GM21360 (cell line): Measurements from ENCODE around the gene FOXRED1.
"Not testable (repeated sequence)": the region's sequence is repeated elsewhere in the genome, so short reads cannot be mapped to it uniquely, and the experiment has no call there.

Experiments
- ATAC-seq: cut with Tn5 transposase; IDR thresholded peaks from one replicate; pipeline ENCODE4 v1.9.1; 2021; ENCODE audit warnings: mild to moderate bottlenecking, moderate library complexity; ENCODE audit not compliant: unreplicated experiment

Gene FOXRED1

GRCh38 chr11:126268361-126268707, 620 bp upstream of the FOXRED1 start:
- ATAC-seq = peak; percentile 0

GRCh38 chr11:126277322-126277721, 8.4 kb downstream of the FOXRED1 start:
- ATAC-seq = no peak

- ATAC-seq = no peak
Measured at GRCh38 chr11:126277780-126278179, 8.8 kb downstream of the FOXRED1 start.

GRCh38 chr11:126279191-126279590, 10.2 kb downstream of the FOXRED1 start:
- no peak for ATAC-seq

DNA sequence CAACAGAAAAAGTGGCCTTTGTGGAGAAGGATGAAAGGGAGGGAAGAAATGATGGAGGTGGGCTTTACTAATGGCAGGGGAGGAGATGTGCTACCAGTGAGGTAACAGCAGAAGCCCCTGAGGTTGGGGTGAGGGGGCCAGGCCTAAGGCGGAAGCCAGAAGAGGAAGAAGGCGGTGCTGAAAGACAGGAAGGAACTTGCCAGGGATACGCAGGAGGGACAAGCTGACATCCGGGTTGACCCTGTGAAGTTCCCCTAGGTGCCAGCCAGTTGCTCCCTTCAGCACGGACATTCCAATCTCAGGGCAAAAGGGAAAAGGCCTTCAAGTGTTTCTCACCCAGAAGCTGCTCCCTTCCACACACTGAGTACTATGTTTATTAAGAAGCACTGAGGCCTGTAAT, 11.6 kb downstream of the FOXRED1 start:
- no peak for ATAC-seq

GRCh38 chr11:126281245-126281644, 12.3 kb downstream of the FOXRED1 start:
- no peak for ATAC-seq

- ATAC-seq = no peak
Measured at GRCh38 chr11:126281666-126282175, 12.8 kb downstream of the FOXRED1 start.

GRCh38 chr11:126282361-126282735, 13.4 kb downstream of the FOXRED1 start:
- ATAC-seq = peak; percentile 29

- ATAC-seq = peak; percentile 61
Measured at GRCh38 chr11:126282736-126283591, 14.0 kb downstream of the FOXRED1 start, which contains the start of gene TIRAP. Gene TIRAP, plus strand, starts transcription at chr11:126283093. Its CDS starts 7,802 bp downstream, at chr11:126290895.

DNA sequence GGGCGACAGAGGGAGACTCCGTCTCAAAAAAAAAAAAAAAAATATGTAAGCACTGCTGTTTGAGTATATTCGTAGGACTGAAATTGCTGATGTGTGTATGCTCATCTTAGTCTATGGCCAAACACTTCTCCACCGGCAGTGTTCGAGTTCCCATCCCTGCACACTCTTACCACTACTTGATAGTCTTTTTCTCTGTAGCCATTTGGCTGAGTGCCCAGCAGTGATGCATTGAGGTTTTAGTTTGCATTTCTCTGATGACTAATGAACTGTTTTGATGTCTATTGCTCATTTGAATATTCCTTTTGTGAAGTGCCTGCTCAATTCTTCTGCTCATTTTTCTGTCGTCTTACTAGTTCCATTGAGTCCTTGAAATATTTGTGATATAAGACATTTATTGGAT, 15.9 kb downstream of the FOXRED1 start:
- ATAC-seq = peak; percentile 40

DNA sequence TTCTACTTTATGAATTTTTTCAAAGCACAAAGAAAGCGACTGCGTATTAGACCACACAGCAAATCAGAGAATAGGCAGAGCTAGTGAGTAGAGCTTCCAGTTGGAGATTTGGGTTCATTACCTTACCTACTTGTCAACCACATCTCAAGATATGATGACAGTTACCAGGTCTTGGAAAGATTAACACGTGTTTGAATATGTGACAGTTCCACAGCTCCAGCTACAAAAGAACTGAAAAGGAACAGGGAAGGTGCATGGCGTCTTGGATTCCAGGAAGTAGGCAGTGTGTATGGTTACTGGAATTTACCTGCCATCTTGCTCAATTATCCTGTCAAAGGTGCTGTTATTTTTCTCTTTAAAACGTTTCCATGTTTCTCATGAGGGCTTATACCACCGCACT, 19.3 kb downstream of the FOXRED1 start:
- no peak for ATAC-seq

DNA sequence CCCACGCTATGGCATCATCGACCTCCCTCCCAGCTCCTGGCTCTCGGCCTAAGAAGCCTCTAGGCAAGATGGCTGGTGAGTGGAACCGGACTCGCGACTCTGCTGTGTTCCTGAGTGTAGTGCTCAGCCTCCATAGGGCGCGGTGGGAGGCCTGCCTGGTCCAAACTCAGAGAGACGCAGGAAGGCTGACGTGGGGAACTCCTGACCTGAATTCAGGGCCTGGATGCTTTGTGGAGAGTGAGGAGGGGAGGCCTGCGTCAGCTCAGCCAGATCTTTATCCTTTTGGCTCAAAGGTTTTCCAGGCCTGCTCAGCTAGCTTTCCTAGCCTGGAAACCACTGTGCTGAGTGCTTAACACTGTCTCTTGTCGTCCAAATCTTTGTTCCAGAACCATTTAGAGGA, 21.9 kb downstream of the FOXRED1 start:
- no peak for ATAC-seq

GRCh38 chr11:126293726-126294125, 24.8 kb downstream of the FOXRED1 start:
- ATAC-seq = peak; percentile 59

DNA sequence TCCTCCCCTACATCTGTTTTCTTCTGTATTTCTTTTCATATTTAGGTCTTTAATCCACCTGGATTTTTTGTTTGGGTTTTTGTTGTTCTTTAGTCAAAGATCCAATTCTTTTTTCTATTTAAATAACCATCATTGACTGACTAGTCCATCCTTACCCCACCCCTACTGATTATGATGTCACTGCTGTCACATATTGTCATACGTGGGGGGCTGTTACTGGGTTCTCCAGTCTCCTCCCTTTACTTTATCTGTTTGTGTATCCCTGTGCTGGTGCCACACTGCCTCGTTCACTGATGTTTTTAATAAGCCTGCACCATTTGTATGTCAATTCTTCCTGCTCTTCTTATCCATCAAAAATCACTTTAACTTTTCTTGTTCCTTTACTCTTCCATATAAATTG, 28.1 kb downstream of the FOXRED1 start:
- ATAC-seq = no peak

DNA sequence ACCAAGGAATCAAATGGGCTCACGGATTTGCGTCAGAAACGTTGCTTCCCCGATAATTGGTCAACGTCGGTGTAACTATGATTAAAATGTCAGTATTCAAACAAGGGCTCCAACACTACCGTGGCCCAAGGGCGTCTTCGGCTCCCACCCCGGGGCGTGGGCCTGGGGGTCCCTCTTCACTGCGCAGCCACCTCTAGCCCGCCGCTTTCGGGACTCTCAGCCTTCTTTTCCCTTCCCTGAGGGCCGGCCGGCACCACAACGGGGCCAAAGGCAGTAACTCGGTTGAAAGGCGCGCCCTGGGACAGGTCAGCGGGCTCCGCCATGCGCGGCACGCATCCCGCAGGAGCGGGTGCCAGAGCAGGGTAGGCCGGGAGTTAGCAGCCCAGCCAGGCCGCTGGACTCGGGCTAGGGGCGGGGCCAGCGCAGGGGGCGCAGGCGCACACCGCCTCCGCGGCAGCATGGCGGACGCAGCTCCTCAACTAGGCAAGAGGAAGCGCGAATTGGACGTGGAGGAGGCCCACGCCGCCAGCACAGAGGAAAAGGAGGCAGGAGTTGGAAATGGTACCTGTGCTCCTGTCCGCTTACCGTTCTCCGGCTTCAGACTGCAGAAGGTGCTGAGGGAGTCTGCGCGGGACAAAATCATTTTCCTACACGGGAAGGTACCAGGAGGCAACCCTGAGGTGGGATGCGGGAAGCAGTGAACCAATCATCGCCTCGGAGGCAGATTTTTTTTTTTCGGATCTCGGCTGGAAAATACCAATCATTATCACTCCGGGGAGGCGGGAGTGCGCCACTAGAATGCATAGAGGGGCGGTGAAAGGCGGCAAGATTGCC, 34.9 kb downstream of the FOXRED1 start, which contains the start of gene DCPS:
Gene DCPS (plus strand): TSS at position 438 of the 834 bp plus-strand sequence. CDS start 21 bp downstream, at position 459.
- peak; percentile 88 for ATAC-seq

GRCh38 chr11:126304457-126305075, 35.6 kb downstream of the FOXRED1 start:
- no peak for ATAC-seq

DNA sequence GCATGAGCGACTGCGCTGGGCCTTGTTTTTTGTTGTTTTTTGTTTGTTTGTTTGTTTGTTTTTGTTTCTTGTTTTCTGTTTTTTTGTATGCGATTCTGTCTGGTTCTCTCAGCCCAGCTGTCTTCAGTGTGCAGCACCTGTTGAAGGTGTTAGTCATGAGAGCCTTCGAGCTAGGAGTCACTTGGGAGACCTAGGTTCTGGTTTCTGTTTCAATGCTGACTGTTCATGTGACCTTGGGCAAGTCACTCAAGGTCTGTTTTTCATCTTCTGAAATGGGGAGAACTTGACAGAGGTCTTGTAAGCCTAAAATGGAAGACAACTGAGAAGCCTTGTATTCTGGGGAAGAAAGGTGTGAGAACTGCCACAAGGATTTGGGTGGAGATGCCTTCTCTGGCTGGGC, 36.7 kb downstream of the FOXRED1 start:
- peak; percentile 42 for ATAC-seq

GRCh38 chr11:126307706-126308105, 38.8 kb downstream of the FOXRED1 start:
- ATAC-seq = no peak

- ATAC-seq = no peak
Measured at GRCh38 chr11:126308271-126308671, 39.3 kb downstream of the FOXRED1 start.

DNA sequence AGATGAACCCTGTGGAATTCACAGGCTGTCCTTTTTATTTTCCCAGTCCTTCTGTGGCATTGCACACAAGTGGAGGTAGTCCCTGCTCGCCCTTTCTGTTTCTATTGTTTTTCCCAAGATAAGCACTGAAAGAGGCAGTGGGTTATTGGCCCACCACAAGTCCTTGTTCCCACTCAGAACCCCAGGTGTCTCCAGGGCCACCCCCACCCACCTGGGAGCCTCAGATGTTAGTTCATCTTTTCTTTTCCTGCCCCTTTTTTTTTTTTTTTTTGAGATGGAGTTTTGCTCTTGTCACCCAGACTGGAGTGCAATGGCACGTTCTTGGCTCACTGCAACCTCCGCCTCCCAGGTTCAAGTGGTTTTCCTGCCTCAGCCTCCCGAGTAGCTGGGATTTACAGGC, 39.8 kb downstream of the FOXRED1 start:
- not testable (repeated sequence) for ATAC-seq
